MM.1S (cell line): Measurements from ENCODE around the gene RASD2.

Experiments
- DNase-seq: peaks from one replicate; pipeline ENCODE4 v3.0.0-alpha.2; 2015
- H2AFZ ChIP-seq: fragments of 300-600 bp; sonication (generic); 2 replicates; pipeline ENCODE4 v1.6.0; 2016; ENCODE audit warnings: antibody characterized with exemption, low read length
- H3F3A ChIP-seq: fragments of 300-600 bp; sonication (generic); 2 replicates; pipeline ENCODE4 v1.6.1; 2016; ENCODE audit warnings: mild to moderate bottlenecking, antibody characterized with exemption, low read length, moderate library complexity, mixed read lengths; ENCODE audit not compliant: insufficient read depth
- H3K27ac ChIP-seq: fragments of 300-600 bp; sonication (generic); 2 replicates; pipeline ENCODE4 v1.5.1; 2016; ENCODE audit warnings: mild to moderate bottlenecking, low read length
- H3K27me3 ChIP-seq: fragments of 300-600 bp; sonication (generic); replicated peaks from 2 replicates; pipeline ENCODE4 v1.6.0; 2016; ENCODE audit warnings: low read length; ENCODE audit not compliant: insufficient read depth
- H3K36me3 ChIP-seq: fragments of 300-600 bp; sonication (generic); replicated peaks from 2 replicates; pipeline ENCODE4 v1.6.1; 2016; ENCODE audit warnings: mild to moderate bottlenecking, low read length, mixed read lengths; ENCODE audit not compliant: insufficient read depth
- H3K4me1 ChIP-seq: fragments of 300-600 bp; sonication (generic); 2 replicates; pipeline ENCODE4 v1.6.1; 2016; ENCODE audit warnings: low read length, mixed read lengths
- H3K4me2 ChIP-seq: fragments of 300-600 bp; sonication (generic); 2 replicates; pipeline ENCODE4 v1.6.0; 2016; ENCODE audit warnings: low read depth, low read length
- H3K4me3 ChIP-seq: fragments of 300-600 bp; sonication (generic); 2 replicates; pipeline ENCODE4 v1.5.1; 2016; ENCODE audit warnings: low read length, mixed read lengths
- H3K79me2 ChIP-seq: fragments of 300-600 bp; sonication (generic); 2 replicates; pipeline ENCODE4 v1.6.1; 2016; ENCODE audit warnings: mixed run types, low read length, mixed read lengths
- H3K9ac ChIP-seq: fragments of 300-600 bp; sonication (generic); 2 replicates; pipeline ENCODE4 v1.6.1; 2016; ENCODE audit warnings: low read length, mixed read lengths
- H3K9me2 ChIP-seq: fragments of 300-600 bp; sonication (generic); replicated peaks from 2 replicates; pipeline ENCODE4 v1.6.1; 2016; ENCODE audit warnings: mild to moderate bottlenecking, low read length, mixed read lengths; ENCODE audit not compliant: insufficient read depth
- H3K9me3 ChIP-seq: fragments of 300-600 bp; sonication (generic); replicated peaks from 2 replicates; pipeline ENCODE4 v1.6.1; 2016; ENCODE audit warnings: mild to moderate bottlenecking, low read length, mixed read lengths; ENCODE audit not compliant: insufficient read depth
- H4K20me1 ChIP-seq: fragments of 300-600 bp; sonication (generic); 2 replicates; pipeline ENCODE4 v1.6.1; 2016; ENCODE audit warnings: mild to moderate bottlenecking, low read length, moderate library complexity, mixed read lengths; ENCODE audit not compliant: insufficient read depth
- EZH2 ChIP-seq: fragments of 300-600 bp; sonication (generic); optimal IDR thresholded peaks from 2 replicates; pipeline ENCODE3; 2017; ENCODE audit warnings: low read depth, mild to moderate bottlenecking, antibody characterized with exemption, low read length, mixed read lengths
- EZH2phosphoT487 ChIP-seq: fragments of 300-600 bp; sonication (generic); IDR thresholded peaks from 2 replicates; pipeline ENCODE4 v1.6.1; 2018; ENCODE audit warnings: antibody characterized with exemption, low read length
- TF ChIP-seq, protein P1 (sequence below): fragments of 300-600 bp; sonication (generic); IDR thresholded peaks from 2 replicates; pipeline ENCODE4 v1.5.1; 2016; ENCODE audit warnings: antibody characterized with exemption, low read length, mixed read lengths

Gene RASD2

DNA sequence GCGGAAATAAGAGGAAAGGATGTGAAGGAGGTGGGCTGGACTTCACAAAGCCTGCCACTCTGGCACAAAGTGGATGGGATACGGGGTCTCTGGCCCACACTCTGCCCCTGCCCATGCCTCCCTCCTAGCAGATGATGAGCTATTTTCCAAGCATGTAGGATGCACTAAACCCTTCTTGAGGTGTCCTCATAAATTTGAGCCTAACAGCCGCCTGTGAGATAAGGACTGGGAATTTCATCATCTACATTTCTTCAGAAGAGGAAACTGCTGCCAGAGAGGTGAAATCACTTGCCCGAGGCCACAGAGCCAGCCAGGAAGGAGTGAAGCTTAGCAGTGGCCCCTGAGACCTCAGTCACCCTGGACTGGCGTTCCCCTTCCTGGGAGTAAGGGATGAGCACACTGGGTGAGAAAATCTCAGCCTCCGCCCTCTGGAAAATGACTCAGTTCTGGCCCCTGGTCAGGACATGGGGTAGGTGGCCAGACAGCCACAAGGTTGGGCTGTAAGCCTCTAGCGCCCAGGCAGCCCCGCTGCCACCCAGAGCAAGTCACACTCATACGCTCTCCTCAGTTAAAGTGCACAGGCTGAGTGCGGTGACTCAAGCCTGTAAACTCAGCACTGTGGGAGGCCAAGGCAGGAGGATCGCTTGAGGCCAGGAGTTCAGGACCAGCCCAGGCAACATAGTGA, 48.6 kb downstream of the RASD2 start:
- Histone ChIP-seq H3K27me3 (peaks cover 8% of the 10 kb centered on the region; the same call in 1 of the 2 replicates), H3K79me2 (no peaks in the 10 kb centered on the region), H4K20me1 (no peaks in the 10 kb centered on the region), H3K9ac (no peak overlapping the region), H3K4me1 (no peaks in the 10 kb centered on the region), H3K4me3 (no peak overlapping the region), H3K9me3 (no peaks in the 10 kb centered on the region), H3K36me3 (no peaks in the 10 kb centered on the region), H3K27ac (no peak overlapping the region), H3K4me2 (no peak overlapping the region), H2AFZ (no peak overlapping the region), H3K9me2 (no peaks in the 10 kb centered on the region), H3F3A (no peaks in the 10 kb centered on the region)
- no peak for DNase-seq
- TF ChIP-seq, protein P1, sequence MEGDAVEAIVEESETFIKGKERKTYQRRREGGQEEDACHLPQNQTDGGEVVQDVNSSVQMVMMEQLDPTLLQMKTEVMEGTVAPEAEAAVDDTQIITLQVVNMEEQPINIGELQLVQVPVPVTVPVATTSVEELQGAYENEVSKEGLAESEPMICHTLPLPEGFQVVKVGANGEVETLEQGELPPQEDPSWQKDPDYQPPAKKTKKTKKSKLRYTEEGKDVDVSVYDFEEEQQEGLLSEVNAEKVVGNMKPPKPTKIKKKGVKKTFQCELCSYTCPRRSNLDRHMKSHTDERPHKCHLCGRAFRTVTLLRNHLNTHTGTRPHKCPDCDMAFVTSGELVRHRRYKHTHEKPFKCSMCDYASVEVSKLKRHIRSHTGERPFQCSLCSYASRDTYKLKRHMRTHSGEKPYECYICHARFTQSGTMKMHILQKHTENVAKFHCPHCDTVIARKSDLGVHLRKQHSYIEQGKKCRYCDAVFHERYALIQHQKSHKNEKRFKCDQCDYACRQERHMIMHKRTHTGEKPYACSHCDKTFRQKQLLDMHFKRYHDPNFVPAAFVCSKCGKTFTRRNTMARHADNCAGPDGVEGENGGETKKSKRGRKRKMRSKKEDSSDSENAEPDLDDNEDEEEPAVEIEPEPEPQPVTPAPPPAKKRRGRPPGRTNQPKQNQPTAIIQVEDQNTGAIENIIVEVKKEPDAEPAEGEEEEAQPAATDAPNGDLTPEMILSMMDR: no peak
- TF ChIP-seq EZH2phosphoT487: no peak
- TF ChIP-seq EZH2: no peak

DNA sequence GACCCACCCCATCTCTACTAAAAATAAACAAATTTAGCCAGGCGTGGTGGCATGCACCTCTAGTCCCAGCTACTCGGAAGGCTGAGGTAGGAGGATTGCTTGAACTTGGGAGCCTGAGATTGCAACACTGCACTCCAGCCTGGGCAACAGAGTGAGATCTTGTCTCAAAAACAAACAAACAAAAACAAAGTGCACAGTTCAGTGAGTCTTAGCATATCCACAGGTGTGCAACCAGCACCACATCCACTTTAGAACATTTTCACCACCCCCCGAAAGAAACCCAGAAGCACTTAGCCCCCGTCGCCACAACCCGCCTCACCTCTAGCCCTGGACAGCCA, 49.1 kb downstream of the RASD2 start:
- no peak overlapping the region for H3K27ac ChIP-seq
- no peak overlapping the region for H3K4me2 ChIP-seq
- no peaks in the 10 kb centered on the region for H3K4me1 ChIP-seq

DNA sequence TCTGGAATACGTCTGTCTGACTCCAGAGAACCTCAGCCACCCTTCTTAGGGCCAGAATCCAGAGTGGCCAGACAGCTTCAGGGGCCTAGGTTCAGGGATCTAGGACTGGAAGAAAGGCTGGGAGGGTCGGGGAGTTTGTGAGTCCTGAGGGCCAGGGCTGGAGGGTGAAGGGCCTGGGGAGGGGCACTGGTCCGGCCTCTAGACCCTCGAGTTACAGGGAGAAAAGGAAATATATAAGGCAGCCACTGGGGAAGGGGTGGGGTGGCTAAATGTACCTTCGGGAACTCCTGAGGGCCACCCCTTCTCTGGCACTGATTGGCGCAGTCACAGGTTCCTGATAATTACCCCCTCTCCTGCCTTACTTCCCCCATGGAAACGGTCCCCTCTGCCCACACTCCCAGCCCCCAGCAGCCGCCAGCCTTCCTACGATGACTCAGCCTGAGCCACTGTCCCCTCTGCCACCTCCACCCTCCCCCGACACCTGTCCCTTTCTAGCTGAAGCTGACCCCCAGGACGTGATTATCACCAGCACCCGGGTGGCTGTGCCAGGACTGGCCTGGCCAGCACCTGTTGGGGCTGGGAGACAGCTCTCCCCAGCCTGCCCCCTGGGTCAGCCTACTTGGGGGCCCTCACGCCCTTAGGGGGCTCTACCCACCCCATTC, 50.1 kb downstream of the RASD2 start:
- no peaks in the 10 kb centered on the region for H3K9me2 ChIP-seq
- peaks cover 8% of the 10 kb centered on the region; the same call in 1 of the 2 replicates for H3K27me3 ChIP-seq
- H2AFZ ChIP-seq: no peak overlapping the region
- no peaks in the 10 kb centered on the region for H3K36me3 ChIP-seq
- TF ChIP-seq EZH2phosphoT487 (no peak), EZH2 (no peak)
- TF ChIP-seq, protein P1: no peak
- no peak overlapping the region for H3K4me2 ChIP-seq
- no peaks in the 10 kb centered on the region for H3K4me1 ChIP-seq
- H3K79me2 ChIP-seq: no peaks in the 10 kb centered on the region
- no peaks in the 10 kb centered on the region for H3F3A ChIP-seq
- H3K27ac ChIP-seq: no peak overlapping the region
- H3K4me3 ChIP-seq: no peak overlapping the region
- no peaks in the 10 kb centered on the region for H3K9me3 ChIP-seq
- H4K20me1 ChIP-seq: no peaks in the 10 kb centered on the region
- no peak overlapping the region for H3K9ac ChIP-seq
- no peak for DNase-seq

More for the DNA sequence above, 49.1 kb downstream of the RASD2 start:
- no peak for TF ChIP-seq EZH2
- TF ChIP-seq, protein P1: no peak
- no peak for TF ChIP-seq EZH2phosphoT487
- H3K4me3 ChIP-seq: no peak overlapping the region
- no peaks in the 10 kb centered on the region for H3K79me2 ChIP-seq
- no peaks in the 10 kb centered on the region for H3K36me3 ChIP-seq
- H2AFZ ChIP-seq: no peak overlapping the region
- no peak for DNase-seq
- no peaks in the 10 kb centered on the region for H3F3A ChIP-seq
- peaks cover 8% of the 10 kb centered on the region; the same call in 1 of the 2 replicates for H3K27me3 ChIP-seq
- no peaks in the 10 kb centered on the region for H3K9me2 ChIP-seq
- no peak overlapping the region for H3K9ac ChIP-seq
- no peaks in the 10 kb centered on the region for H4K20me1 ChIP-seq
- no peaks in the 10 kb centered on the region for H3K9me3 ChIP-seq
